H1 (cell line): ENCODE results near the gene ARHGEF3. TPM values are rescaled to one million over a fixed set of nuclear protein-coding genes. Genes with fewer than 3 reads are reported as not detected.

Experiments
- CTCF ChIA-PET: fragments of 300-600 bp; sonication (Branson Sonifier 250); formaldehyde crosslinking; loops from one replicate; lab custom pipeline; 2021; ENCODE audit not compliant: partially characterized antibody; lab: Charles Lee
- POLR2A ChIA-PET: fragments of 300-600 bp; sonication (Branson Sonifier 250); formaldehyde crosslinking; loops from one replicate; lab custom pipeline; 2021; ENCODE audit warnings: inconsistent platforms; ENCODE audit not compliant: partially characterized antibody; lab: Charles Lee
- DNase-seq, 2 experiments: peaks; one replicate each; pipeline versions ENCODE4 v3.0.0 to v3.0.0-alpha.2; 2010 to 2022; ENCODE audit warnings: low spot score in 2 of 2, low read depth in 1 of 2, mixed read lengths in 1 of 2
- FAIRE-seq: peaks from 2 replicates; lab custom pipeline; 2011; peaks lifted over from hg19 to GRCh38; lab: Jason Lieb, UNC
- H2AFZ ChIP-seq: 2 replicates; pipeline ENCODE4 v1.8.1; 2012; ENCODE audit warnings: low read length, inconsistent platforms
- H2AK5ac ChIP-seq: 2 replicates; pipeline ENCODE4 v1.6.1; 2013; ENCODE audit warnings: low read depth, low read length
- H2BK120ac ChIP-seq: replicated peaks from 2 replicates; pipeline ENCODE3; 2013; ENCODE audit warnings: low read depth, low read length, inconsistent platforms
- H2BK12ac ChIP-seq: 2 replicates; pipeline ENCODE4 v1.6.1; 2013; ENCODE audit warnings: low read depth, low read length
- H2BK15ac ChIP-seq: 2 replicates; pipeline ENCODE4 v1.6.1; 2013; ENCODE audit warnings: low read length
- H2BK20ac ChIP-seq: 2 replicates; pipeline ENCODE4 v1.6.1; 2013; ENCODE audit warnings: low read length
- H2BK5ac ChIP-seq: 2 replicates; pipeline ENCODE4 v1.6.1; 2013; ENCODE audit warnings: low read depth, low read length
- H3K14ac ChIP-seq: 2 replicates; pipeline ENCODE4 v1.6.1; 2013; ENCODE audit warnings: inconsistent platforms; ENCODE audit not compliant: insufficient read length
- H3K18ac ChIP-seq: 2 replicates; pipeline ENCODE4 v1.6.1; 2013; ENCODE audit warnings: low read length; ENCODE audit errors: extremely low read depth
- H3K23ac ChIP-seq: 2 replicates; pipeline ENCODE4 v1.6.1; 2013; ENCODE audit warnings: inconsistent platforms; ENCODE audit not compliant: insufficient read length
- H3K23me2 ChIP-seq: 2 replicates; pipeline ENCODE4 v1.6.1; 2013; ENCODE audit warnings: low read depth, low read length
- H3K27ac ChIP-seq: 2 replicates; pipeline ENCODE4 v1.6.1; 2011; ENCODE audit warnings: low read depth, low read length, inconsistent platforms
- H3K27me3 ChIP-seq, 4 experiments: replicated peaks in 1 of 4; 1 replicate in 1 of 4; 2 replicates in 3 of 4; pipeline versions ENCODE4 v1.6.1 to v1.8.1; 2011 to 2013; ENCODE audit warnings: low read length in 3 of 4, mild to moderate bottlenecking in 3 of 4, inconsistent platforms in 2 of 4, mixed read lengths in 2 of 4, moderate library complexity in 1 of 4; ENCODE audit not compliant: control insufficient read depth in 3 of 4, insufficient read depth in 3 of 4; ENCODE audit errors: extremely low read depth in 1 of 4
- H3K36me3 ChIP-seq, 4 experiments: 2 replicates each; pipeline versions ENCODE4 v1.6.1 to v1.8.1; 2011 to 2013; ENCODE audit warnings: mild to moderate bottlenecking in 4 of 4, low read length in 3 of 4, moderate library complexity in 2 of 4, control low read depth in 1 of 4, inconsistent platforms in 1 of 4; ENCODE audit not compliant: insufficient read depth in 4 of 4, control insufficient read depth in 2 of 4
- H3K4ac ChIP-seq: replicated peaks from 2 replicates; pipeline ENCODE3; 2013; ENCODE audit warnings: low read length, low read depth, mixed read lengths, inconsistent platforms; ENCODE audit not compliant: insufficient read length
- H3K4me1 ChIP-seq, 4 experiments: replicated peaks in 1 of 4; 1 replicate in 1 of 4; 2 replicates in 3 of 4; pipeline versions ENCODE4 v1.6.1 to v1.8.1; 2011 to 2013; ENCODE audit warnings: low read length in 3 of 4, inconsistent platforms in 2 of 4, mixed read lengths in 1 of 4; ENCODE audit not compliant: insufficient read depth in 4 of 4, control insufficient read depth in 3 of 4
- H3K4me2 ChIP-seq, 2 experiments: 2 replicates each; pipeline versions ENCODE4 v1.6.1 to v1.8.1; 2011 to 2013; ENCODE audit warnings: low read depth in 2 of 2, low read length in 2 of 2, control low read depth in 1 of 2, inconsistent platforms in 1 of 2, mild to moderate bottlenecking in 1 of 2; ENCODE audit not compliant: insufficient read depth in 1 of 2
- H3K4me3 ChIP-seq, 4 experiments: fragments of 200-600, 300-600 bp in 1 of 4; sonication (generic), shearing (Covaris generic), sonication (Bioruptor Twin) in 1 of 4; 2 replicates each; pipeline versions ENCODE4 v1.5.1 to v1.8.1; 2011 to 2016; ENCODE audit warnings: low read length in 4 of 4, low read depth in 3 of 4, control low read depth in 2 of 4, inconsistent platforms in 2 of 4, mild to moderate bottlenecking in 2 of 4, mixed read lengths in 1 of 4, moderate library complexity in 1 of 4; ENCODE audit not compliant: insufficient read depth in 2 of 4; ENCODE audit errors: extremely low read depth in 1 of 4
- H3K56ac ChIP-seq: replicated peaks from 2 replicates; pipeline ENCODE3; 2013; ENCODE audit warnings: low read depth, mild to moderate bottlenecking, mixed read lengths, low read length, inconsistent platforms; ENCODE audit not compliant: insufficient read length
- H3K79me1 ChIP-seq: 2 replicates; pipeline ENCODE4 v1.6.1; 2013; ENCODE audit warnings: low read depth, low read length, control low read depth
- H3K79me2 ChIP-seq, 2 experiments: 2 replicates each; pipeline versions ENCODE4 v1.6.1 to v1.8.1; 2012 to 2013; ENCODE audit warnings: low read length in 2 of 2, mild to moderate bottlenecking in 2 of 2, inconsistent platforms in 1 of 2; ENCODE audit not compliant: insufficient read depth in 2 of 2, control insufficient read depth in 1 of 2
- H3K9ac ChIP-seq, 4 experiments: replicated peaks in 1 of 4; 1 replicate in 1 of 4; 2 replicates in 3 of 4; pipeline versions ENCODE4 v1.6.1 to v1.8.1; 2011 to 2013; ENCODE audit warnings: low read depth in 3 of 4, low read length in 3 of 4, control low read depth in 2 of 4, mild to moderate bottlenecking in 2 of 4, moderate library complexity in 2 of 4, inconsistent platforms in 1 of 4; ENCODE audit errors: extremely low read depth in 1 of 4
- H3K9me3 ChIP-seq, 2 experiments: 2 replicates each; pipeline versions ENCODE4 v1.6.1 to v1.8.1; 2012 to 2013; ENCODE audit warnings: mild to moderate bottlenecking in 2 of 2, moderate library complexity in 2 of 2, control low read depth in 1 of 2, inconsistent platforms in 1 of 2, low read depth in 1 of 2, low read length in 1 of 2, mixed read lengths in 1 of 2; ENCODE audit not compliant: insufficient read depth in 2 of 2
- H4K20me1 ChIP-seq, 2 experiments: replicated peaks in 1 of 2; 2 replicates each; pipeline versions ENCODE3 to v1.8.1; 2011 to 2013; ENCODE audit warnings: inconsistent platforms in 2 of 2, low read length in 2 of 2, mild to moderate bottlenecking in 1 of 2; ENCODE audit not compliant: insufficient read depth in 2 of 2, control insufficient read depth in 1 of 2
- H4K5ac ChIP-seq: 2 replicates; pipeline ENCODE4 v1.6.1; 2013; ENCODE audit warnings: low read length, low read depth, mixed read lengths, inconsistent platforms; ENCODE audit not compliant: insufficient read length
- H4K8ac ChIP-seq: 2 replicates; pipeline ENCODE4 v1.8.0; 2013; ENCODE audit warnings: mild to moderate bottlenecking, moderate library complexity, low read length, inconsistent platforms; ENCODE audit not compliant: insufficient read depth; ENCODE audit errors: extremely low read depth
- H4K91ac ChIP-seq: replicated peaks from 2 replicates; pipeline ENCODE3; 2013; ENCODE audit warnings: low read length, mixed read lengths, inconsistent platforms; ENCODE audit not compliant: insufficient read length
- FOSL1 ChIP-seq: IDR thresholded peaks from 2 replicates; pipeline ENCODE4 v1.6.1; 2011; ENCODE audit warnings: mild to moderate bottlenecking, low read depth, low read length, moderate library complexity; ENCODE audit not compliant: insufficient read depth
- WGBS, 2 experiments: shearing (Covaris generic) in 1 of 2; methylation state at CpG; one replicate each; pipeline versions ENCODE4 v1.1.6 to v1.1.7; 2013 to 2015; ENCODE audit warnings: low lambda C conversion rate in 2 of 2, mixed read lengths in 2 of 2, inconsistent platforms in 1 of 2, low coverage in 1 of 2, missing lambda C conversion rate in 1 of 2; ENCODE audit not compliant: insufficient replicate concordance in 2 of 2, insufficient coverage in 1 of 2, insufficient read length in 1 of 2; ENCODE audit errors: extremely low coverage in 1 of 2, missing lambda C conversion rate in 1 of 2; 5-methylcytosine and 5-hydroxymethylcytosine counted together
- polyA plus RNA-seq, 7 experiments: library from polyadenylated mRNA; depleted of rRNA in 3 of 7; stranded (reverse) in 5 of 7; unstranded in 2 of 7; fragments of >200 nt in 5 of 7; fragments of 200-250 nt in 2 of 7; gene quantifications; 1 replicate in 5 of 7; 2 replicates in 1 of 7; 4 replicates in 1 of 7; pipeline versions ENCODE4 v1.2.1 to v1.2.3, GENCODE V29; 2011 to 2013; ENCODE audit warnings: missing spikeins in 2 of 7, mixed read lengths in 2 of 7
- total RNA-seq: library from RNA; stranded (reverse); fragmentation: NEBNext Ultra II Directional; extraction: Animal tissue kit (Norgen Biotek cat#: 25700); gene quantifications from 2 replicates; pipeline ENCODE4 v1.2.1, GENCODE V29; 2021
- TF ChIP-seq, protein P1 (sequence below): IDR thresholded peaks from 2 replicates; pipeline ENCODE4 v1.6.1; 2012; ENCODE audit warnings: inconsistent platforms

Gene ARHGEF3
- total and polyA plus RNA-seq, 2 of the 8 experiments (the other 6 are each of a cell fraction or from before 2014, with no cell fraction given), result 2.8 to 6.0 TPM

DNA sequence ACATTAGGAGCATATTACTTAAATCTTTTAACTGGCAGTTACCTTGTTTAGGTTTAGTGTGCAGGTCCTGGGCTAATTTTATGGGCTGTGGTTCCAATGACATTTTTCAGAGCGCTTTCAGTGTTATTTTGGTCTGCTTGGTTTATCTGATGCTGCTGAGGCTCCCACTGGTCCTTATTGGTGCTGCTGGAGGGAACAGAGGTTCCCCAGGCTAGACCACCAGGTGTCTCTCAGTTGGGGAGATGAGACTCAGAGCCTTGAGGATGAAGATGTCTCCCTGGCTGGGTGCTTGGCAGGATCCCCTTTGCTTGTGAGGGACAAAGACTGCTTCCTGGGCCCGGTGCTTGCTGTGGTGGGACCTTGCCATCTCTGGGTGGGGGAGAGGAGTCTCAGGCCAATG lies 90.4 kb downstream of the ARHGEF3 start:
- no peaks in the 10 kb centered on the region for H3K9me3 ChIP-seq
- no peaks in the 10 kb centered on the region for H3K4me1 ChIP-seq
- no peak overlapping the region for H3K23ac ChIP-seq
- 97% methylated on average over 2 of the region's 2 CpGs; no CpG with 5 or more reads in 1 of the 2 experiments for WGBS, 2 experiments
- CTCF ChIA-PET, result no interaction called here
- no peak overlapping the region for H4K5ac ChIP-seq
- H4K91ac ChIP-seq, result no peak overlapping the region
- H3K4me3 ChIP-seq, result no peak overlapping the region
- H2BK12ac ChIP-seq, result no peak overlapping the region
- no peaks in the 10 kb centered on the region for H3K79me2 ChIP-seq
- H3K23me2 ChIP-seq, result no peaks in the 10 kb centered on the region
- no peak overlapping the region for H3K9ac ChIP-seq
- DNase-seq, result no peak
- POLR2A ChIA-PET, result no interaction called here
- no peak overlapping the region for H2AK5ac ChIP-seq
- H3K14ac ChIP-seq, result no peak overlapping the region
- TF ChIP-seq, protein P1, sequence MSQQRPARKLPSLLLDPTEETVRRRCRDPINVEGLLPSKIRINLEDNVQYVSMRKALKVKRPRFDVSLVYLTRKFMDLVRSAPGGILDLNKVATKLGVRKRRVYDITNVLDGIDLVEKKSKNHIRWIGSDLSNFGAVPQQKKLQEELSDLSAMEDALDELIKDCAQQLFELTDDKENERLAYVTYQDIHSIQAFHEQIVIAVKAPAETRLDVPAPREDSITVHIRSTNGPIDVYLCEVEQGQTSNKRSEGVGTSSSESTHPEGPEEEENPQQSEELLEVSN, result no peak
- TF ChIP-seq FOSL1, result no peak
- no peak for FAIRE-seq
- no peak overlapping the region for H2AFZ ChIP-seq
- H4K8ac ChIP-seq, result no peak overlapping the region
- H4K20me1 ChIP-seq, result no peaks in the 10 kb centered on the region
- H3K79me1 ChIP-seq, result no peaks in the 10 kb centered on the region
- H3K18ac ChIP-seq, result no peak overlapping the region
- no peak overlapping the region for H2BK15ac ChIP-seq
- H3K56ac ChIP-seq, result no peak overlapping the region
- no peak overlapping the region for H3K27ac ChIP-seq
- H2BK20ac ChIP-seq, result no peak overlapping the region
- no peak overlapping the region for H3K4ac ChIP-seq
- H3K4me2 ChIP-seq, result no peak overlapping the region
- H2BK120ac ChIP-seq, result no peak overlapping the region
- H3K27me3 ChIP-seq, result no peaks in the 10 kb centered on the region
- H2BK5ac ChIP-seq, result no peak overlapping the region
- H3K36me3 ChIP-seq, result no peaks in the 10 kb centered on the region
